HG03520 (cell line): ENCODE results near the gene CCDC77.

Experiments
- ATAC-seq: cut with Tn5 transposase; IDR thresholded peaks from one replicate; pipeline ENCODE4 v1.9.1; 2021; ENCODE audit warnings: mild to moderate bottlenecking, moderate library complexity; ENCODE audit not compliant: unreplicated experiment

CCDC77 gene

GRCh38 chr12:450438-450837 is 49.0 kb downstream of the CCDC77 start:
- no peak for ATAC-seq

DNA sequence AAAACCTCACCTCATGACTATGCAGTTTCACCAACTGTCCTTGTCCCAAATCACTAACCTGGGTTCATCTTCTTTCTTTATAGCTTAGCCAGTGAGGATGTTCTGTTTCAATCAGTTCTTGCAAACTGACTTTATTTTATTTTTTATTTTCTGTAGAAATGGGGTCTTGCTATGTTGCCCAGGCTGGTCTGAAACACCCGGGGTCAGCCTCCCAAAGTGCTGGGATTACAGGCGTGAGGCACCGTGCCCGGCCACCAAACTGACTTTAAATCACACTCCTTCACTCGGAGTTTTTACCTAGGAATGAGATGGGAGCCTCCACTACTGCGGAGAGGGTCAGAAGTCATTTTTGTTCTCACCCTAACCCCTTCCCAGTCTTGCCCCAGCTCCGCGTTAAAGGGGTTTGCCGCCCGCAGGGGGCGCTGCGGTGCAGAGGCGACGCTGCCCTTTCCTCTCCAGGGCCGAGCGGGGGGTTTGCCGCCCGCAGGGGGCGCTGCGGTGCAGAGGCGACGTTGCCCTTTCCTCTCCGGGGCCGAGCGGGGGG is 51.3 kb downstream of the CCDC77 start:
- no peak for ATAC-seq

DNA sequence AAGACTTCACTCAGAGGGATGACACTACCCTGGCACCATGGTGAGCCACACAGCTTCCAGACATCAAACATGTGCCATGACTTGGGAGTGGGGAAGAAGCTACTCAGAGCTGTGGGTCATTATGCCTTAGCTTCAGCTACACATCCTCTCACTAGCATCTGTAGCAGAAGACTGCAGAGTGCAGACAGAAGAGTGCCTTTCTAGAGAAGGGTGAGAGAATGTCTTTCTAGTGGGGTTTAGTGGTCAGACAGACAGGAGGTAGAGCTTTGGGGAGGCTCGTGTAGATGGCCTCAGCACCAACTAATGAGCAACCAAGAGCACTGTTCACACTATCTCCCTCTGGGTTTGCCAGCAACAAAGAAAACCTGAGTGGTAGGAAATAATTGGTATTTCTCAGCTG is 53.4 kb downstream of the CCDC77 start:
- ATAC-seq: no peak

DNA sequence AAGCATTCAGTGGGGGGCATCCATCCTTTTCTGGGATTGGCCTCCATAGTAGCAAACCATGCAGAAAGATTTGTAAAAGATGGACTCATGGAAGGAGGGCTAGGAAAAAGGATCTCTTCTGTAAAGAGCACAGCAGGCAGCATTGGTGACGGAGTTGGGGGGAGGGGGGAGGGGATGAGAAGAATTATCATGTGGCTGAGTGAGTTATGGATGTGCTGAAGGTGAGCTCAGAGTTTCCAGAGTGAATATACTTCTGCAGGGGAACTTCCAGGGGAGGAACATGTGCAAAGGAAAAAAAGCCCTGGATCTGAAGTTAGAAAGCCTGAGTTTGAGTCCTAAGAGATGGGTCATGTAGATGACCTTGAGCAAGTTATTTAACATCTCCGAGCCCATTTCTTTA is 54.4 kb downstream of the CCDC77 start:
- no peak for ATAC-seq

DNA sequence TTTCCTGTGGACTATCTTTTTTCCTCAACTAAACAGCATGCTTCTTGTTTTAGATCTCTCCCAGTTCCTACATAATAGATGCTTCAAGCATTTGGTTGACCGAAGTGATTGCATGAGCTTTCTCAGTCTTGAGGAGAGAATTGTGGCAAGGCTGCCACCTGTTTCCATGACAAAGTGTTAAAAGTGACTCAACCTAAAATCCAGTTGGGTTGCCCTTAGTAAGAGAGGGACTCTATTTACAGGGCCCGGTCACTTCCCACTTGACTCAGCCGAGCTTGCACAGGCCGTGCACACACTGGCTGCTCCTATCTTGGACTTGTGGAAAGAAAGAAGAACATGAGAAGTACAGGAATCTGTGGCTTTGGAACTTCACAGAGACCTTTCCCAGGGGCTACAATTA is 56.2 kb downstream of the CCDC77 start:
- no peak for ATAC-seq

DNA sequence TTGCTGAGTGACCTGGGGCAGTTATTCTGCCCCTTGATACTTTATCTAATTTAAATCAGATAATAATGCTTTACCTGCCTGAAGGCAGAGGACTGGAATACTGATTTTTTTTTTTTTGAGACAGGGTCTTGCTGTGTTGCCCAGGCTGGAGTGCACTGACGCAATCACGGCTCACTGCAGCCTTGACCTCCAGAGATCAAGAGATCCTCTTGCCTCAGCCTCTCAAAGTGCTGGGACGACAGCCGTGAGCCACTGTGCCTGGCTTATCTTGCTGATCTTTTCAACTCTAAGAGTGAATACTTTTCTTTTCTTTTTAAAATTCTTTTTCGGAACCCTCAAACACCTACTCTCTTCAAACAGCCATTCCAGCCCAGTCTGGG is 57.6 kb downstream of the CCDC77 start:
- ATAC-seq: no peak

GRCh38 chr12:459430-460258 is 58.2 kb downstream of the CCDC77 start, which contains the start of gene B4GALNT3:
TSS of gene B4GALNT3 (plus strand) at chr12:459939. CDS start at chr12:460377, 438 bp downstream.
- no peak for ATAC-seq

- ATAC-seq: no peak
Measured at GRCh38 chr12:460261-461230, 59.1 kb downstream of the CCDC77 start.

GRCh38 chr12:461425-461824 is 60.0 kb downstream of the CCDC77 start:
- no peak for ATAC-seq

GRCh38 chr12:462936-463705 is 61.7 kb downstream of the CCDC77 start:
- ATAC-seq: no peak

GRCh38 chr12:464484-465267 is 63.2 kb downstream of the CCDC77 start:
- ATAC-seq: no peak

DNA sequence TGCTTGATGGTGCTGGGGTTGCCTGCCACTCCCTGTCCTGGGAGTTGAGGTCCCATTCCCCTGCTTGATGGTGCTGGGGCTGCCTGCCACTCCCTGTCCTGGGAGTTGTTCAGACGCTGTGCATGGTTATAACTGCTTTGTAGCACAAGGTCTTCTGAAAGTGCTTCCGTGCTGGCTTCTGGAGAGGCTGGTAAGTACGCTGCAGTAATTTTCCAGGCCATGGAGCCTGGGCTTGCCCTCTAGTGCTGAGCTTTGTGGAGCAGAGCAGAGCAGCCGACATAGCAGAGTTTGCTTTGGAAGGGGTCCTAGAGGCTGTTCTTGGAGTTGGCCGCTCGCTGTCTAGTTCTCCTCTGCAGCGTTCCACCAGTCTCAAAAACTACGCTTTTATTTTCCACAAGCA is 64.6 kb downstream of the CCDC77 start:
- no peak for ATAC-seq

- ATAC-seq: no peak
Measured at GRCh38 chr12:466762-467161, 65.3 kb downstream of the CCDC77 start.

DNA sequence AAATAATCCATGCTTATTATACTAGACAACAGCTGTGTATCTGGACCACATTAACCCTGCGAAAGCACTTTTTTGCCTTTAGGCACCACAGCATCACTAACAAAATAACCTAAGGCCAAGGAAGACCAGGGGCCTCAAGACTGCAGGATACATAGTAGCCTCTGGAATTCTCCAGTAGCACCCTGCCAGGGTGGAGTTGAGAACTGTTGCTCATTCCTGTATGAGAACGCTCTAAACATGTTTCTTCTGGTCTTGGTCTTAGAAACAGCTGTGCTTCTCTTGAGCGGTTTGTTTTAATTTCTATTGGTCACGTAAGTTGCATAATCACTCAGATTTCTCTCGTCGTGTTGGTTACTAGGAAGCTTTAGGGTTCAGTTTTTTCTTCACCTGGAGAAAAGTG is 66.1 kb downstream of the CCDC77 start:
- no peak for ATAC-seq

- no peak for ATAC-seq
Measured at GRCh38 chr12:468671-469389, 67.4 kb downstream of the CCDC77 start.

GRCh38 chr12:470133-470532 is 68.7 kb downstream of the CCDC77 start:
- no peak for ATAC-seq

DNA sequence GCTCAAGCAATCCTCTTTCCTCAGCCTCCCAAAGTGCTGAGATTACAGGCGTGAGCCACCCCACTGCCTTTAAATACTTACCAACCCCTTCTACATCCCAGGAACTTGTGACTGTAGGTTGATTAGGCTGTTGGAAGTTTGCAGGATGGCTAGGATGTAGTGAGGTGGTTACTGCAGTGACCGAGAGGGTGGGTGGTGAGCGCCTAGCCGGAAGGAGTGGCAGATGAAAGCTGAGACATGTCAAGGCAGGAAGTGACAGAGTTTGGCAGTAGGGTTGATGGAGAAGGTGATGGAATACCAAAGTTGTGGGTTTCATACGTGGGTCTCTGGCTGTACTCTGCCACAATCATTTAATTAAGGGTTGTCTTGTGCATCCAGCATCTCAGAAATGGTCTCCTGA is 71.8 kb downstream of the CCDC77 start:
- ATAC-seq: no peak

GRCh38 chr12:473863-474577 is 72.6 kb downstream of the CCDC77 start:
- ATAC-seq: no peak

DNA sequence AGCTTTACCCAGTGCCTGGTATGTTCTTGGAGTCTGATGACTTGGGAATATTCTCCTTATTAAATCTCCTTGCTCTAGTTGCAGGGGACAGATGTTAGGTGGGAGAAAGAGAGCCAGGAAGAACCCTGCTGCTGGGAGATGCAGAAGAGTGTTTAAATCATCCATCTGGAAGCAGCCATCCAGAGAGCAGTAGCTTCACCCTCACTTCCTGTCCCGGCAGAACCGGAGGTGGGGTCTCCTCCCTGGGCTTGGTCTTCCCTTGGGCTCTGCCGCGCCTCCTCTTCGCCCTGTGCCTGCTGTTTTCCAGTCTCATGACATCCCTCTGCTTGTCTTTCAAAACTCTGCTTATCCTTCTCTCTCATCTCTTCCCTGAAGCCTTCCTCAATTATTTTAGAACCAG is 73.8 kb downstream of the CCDC77 start:
- ATAC-seq: no peak
